Activated CD4-positive, CD25-positive, alpha-beta regulatory T cell (primary cell): ENCODE data around the gene C3orf85.
"Not testable (repeated sequence)": the region's sequence is repeated elsewhere in the genome, so short reads cannot be mapped to it uniquely, and the experiment has no call there.

Source experiments
- DNase-seq, 4 experiments: peaks; one replicate each; lab custom pipeline; 2025; lab: John Stamatoyannopoulos, UW

C3orf85 gene

GRCh38 chr3:109136523-109136922 is at the start of gene C3orf85:
Gene C3orf85, plus strand, starts transcription at chr3:109136719. Its CDS starts 129 bp downstream, at chr3:109136848.
- no peak for DNase-seq

GRCh38 chr3:109089265-109089664 is 47.3 kb upstream of the C3orf85 start:
- DNase-seq: no peak

GRCh38 chr3:109091846-109092245 is 44.7 kb upstream of the C3orf85 start:
- DNase-seq: no peak

- DNase-seq: no peak
Observed at GRCh38 chr3:109093561-109093960, 43.0 kb upstream of the C3orf85 start.

- DNase-seq: no peak
Observed at GRCh38 chr3:109095166-109095565, 41.4 kb upstream of the C3orf85 start.

GRCh38 chr3:109098079-109098644 is 38.4 kb upstream of the C3orf85 start:
- DNase-seq: no peak

GRCh38 chr3:109109574-109109973 is 26.9 kb upstream of the C3orf85 start:
- DNase-seq: no peak

GRCh38 chr3:109112946-109113760 is 23.4 kb upstream of the C3orf85 start:
- no peak for DNase-seq

GRCh38 chr3:109114746-109115145 is 21.8 kb upstream of the C3orf85 start:
- DNase-seq: no peak

- DNase-seq: no peak
Observed at GRCh38 chr3:109115451-109115850, 21.1 kb upstream of the C3orf85 start.

GRCh38 chr3:109116031-109116430 is 20.5 kb upstream of the C3orf85 start:
- DNase-seq: no peak

GRCh38 chr3:109117939-109118338 is 18.6 kb upstream of the C3orf85 start, which contains the start of gene MORC1:
Gene MORC1, minus strand, starts transcription at chr3:109118134. Its CDS starts 75 bp downstream, at chr3:109118059.
- no peak for DNase-seq

- no peak for DNase-seq
Observed at GRCh38 chr3:109118584-109118983, 17.9 kb upstream of the C3orf85 start.

- no peak for DNase-seq
Observed at GRCh38 chr3:109122690-109123089, 13.8 kb upstream of the C3orf85 start.

GRCh38 chr3:109125902-109126301 is 10.6 kb upstream of the C3orf85 start:
- no peak for DNase-seq

- DNase-seq: no peak
Observed at GRCh38 chr3:109127553-109127952, 9.0 kb upstream of the C3orf85 start.

- no peak for DNase-seq
Observed at GRCh38 chr3:109131276-109131675, 5.2 kb upstream of the C3orf85 start.

GRCh38 chr3:109132801-109133473 is 3.6 kb upstream of the C3orf85 start:
- DNase-seq: no peak

GRCh38 chr3:109133474-109133816 is 3.1 kb upstream of the C3orf85 start:
- DNase-seq: not testable (repeated sequence)

GRCh38 chr3:109137761-109138160 is 1.2 kb downstream of the C3orf85 start:
- no peak for DNase-seq

GRCh38 chr3:109140318-109140717 is 3.8 kb downstream of the C3orf85 start:
- DNase-seq: no peak

- DNase-seq: no peak
Observed at GRCh38 chr3:109143646-109144045, 7.1 kb downstream of the C3orf85 start.

- no peak for DNase-seq
Observed at GRCh38 chr3:109149078-109149477, 12.6 kb downstream of the C3orf85 start.
